ENCODE results near the gene ZNF438. TPM values are rescaled to one million over a fixed set of nuclear protein-coding genes. Genes with fewer than 3 reads are reported as not detected.

ZNF438 gene
- total and polyA plus RNA-seq, 2 of the 8 experiments (the other 6 are each of a cell fraction or from before 2014, with no cell fraction given): 0.95 to 1.7 TPM

- Histone ChIP-seq H2BK12ac (ENCODE audit: low read depth, low read length) (no peak overlapping the region), H4K91ac (replicated peaks; ENCODE audit: insufficient read length, low read length) (no peak overlapping the region), H3K9me3 (ENCODE audit: insufficient read depth in 2 of 2, low read depth in 1 of 2, low read length in 1 of 2) (no peaks in the 10 kb centered on the region), H2BK20ac (ENCODE audit: low read length) (no peak overlapping the region), H2AK5ac (ENCODE audit: low read depth, low read length) (no peak overlapping the region), H3K79me1 (ENCODE audit: low read depth, low read length) (no peaks in the 10 kb centered on the region), H3K23ac (ENCODE audit: insufficient read length) (no peak overlapping the region), H2AFZ (ENCODE audit: low read length) (no peak overlapping the region), H3K18ac (ENCODE audit: extremely low read depth, low read length) (no peak overlapping the region), H3K27ac (ENCODE audit: low read depth, low read length) (no peak overlapping the region), H2BK5ac (ENCODE audit: low read depth, low read length) (no peak overlapping the region), H3K4me2 (ENCODE audit: insufficient read depth in 1 of 2, low read depth in 2 of 2, low read length in 2 of 2) (no peak overlapping the region), H2BK15ac (ENCODE audit: low read length) (no peak overlapping the region), H3K4me1 (replicated peaks in 1 of 4; ENCODE audit: control insufficient read depth in 3 of 4, insufficient read depth in 4 of 4, low read length in 3 of 4) (no peaks in the 10 kb centered on the region), H3K27me3 (replicated peaks in 1 of 4; ENCODE audit: control insufficient read depth in 3 of 4, extremely low read depth in 1 of 4, insufficient read depth in 3 of 4, low read length in 3 of 4) (no peaks in the 10 kb centered on the region), H2BK120ac (replicated peaks; ENCODE audit: low read depth, low read length) (no peak overlapping the region), H3K56ac (replicated peaks; ENCODE audit: insufficient read length, low read depth, low read length) (no peak overlapping the region), H3K4me3 (ENCODE audit: extremely low read depth in 1 of 4, insufficient read depth in 2 of 4, low read depth in 3 of 4, low read length in 4 of 4) (no peak overlapping the region), H4K20me1 (replicated peaks in 1 of 2; ENCODE audit: control insufficient read depth in 1 of 2, insufficient read depth in 2 of 2, low read length in 2 of 2) (no peaks in the 10 kb centered on the region), H3K36me3 (ENCODE audit: control insufficient read depth in 2 of 4, insufficient read depth in 4 of 4, low read length in 3 of 4) (no peaks in the 10 kb centered on the region), H4K5ac (ENCODE audit: insufficient read length, low read depth, low read length) (no peak overlapping the region), H3K23me2 (ENCODE audit: low read depth, low read length) (no peaks in the 10 kb centered on the region), H4K8ac (ENCODE audit: extremely low read depth, insufficient read depth, low read length) (no peak overlapping the region), H3K79me2 (ENCODE audit: control insufficient read depth in 1 of 2, insufficient read depth in 2 of 2, low read length in 2 of 2) (no peaks in the 10 kb centered on the region), H3K9ac (replicated peaks in 1 of 4; ENCODE audit: extremely low read depth in 1 of 4, low read depth in 3 of 4, low read length in 3 of 4) (no peak overlapping the region), H3K4ac (replicated peaks; ENCODE audit: insufficient read length, low read depth, low read length) (no peak overlapping the region), H3K14ac (ENCODE audit: insufficient read length) (no peak overlapping the region)
- POLR2A ChIA-PET (ENCODE audit: partially characterized antibody): no interaction called here
- WGBS, 2 experiments (ENCODE audit: extremely low coverage in 1 of 2, insufficient coverage in 1 of 2, insufficient read length in 1 of 2, insufficient replicate concordance in 2 of 2, low coverage in 1 of 2, low lambda C conversion rate in 2 of 2, missing lambda C conversion rate in 1 of 2): 90% methylated on average over 2 of the region's 2 CpGs; no CpG with 5 or more reads in 1 of the 2 experiments
- DNase-seq (ENCODE audit: low read depth in 1 of 2, low spot score in 2 of 2) (no peak), FAIRE-seq (no peak)
- CTCF ChIA-PET (ENCODE audit: partially characterized antibody): no interaction called here
- TF ChIP-seq E2F6 (IDR thresholded peaks at IDR 0.05): no peak
These were observed 29.9 kb downstream of the ZNF438 start for GRCh38 chr10:31001740-31002139.
